ENCODE results near the gene C1orf232. TPM values are rescaled to one million over a fixed set of nuclear protein-coding genes. Genes with fewer than 3 reads are reported as not detected.

The C1orf232 gene
- polyA plus RNA-seq, 1 donor = not detected

DNA sequence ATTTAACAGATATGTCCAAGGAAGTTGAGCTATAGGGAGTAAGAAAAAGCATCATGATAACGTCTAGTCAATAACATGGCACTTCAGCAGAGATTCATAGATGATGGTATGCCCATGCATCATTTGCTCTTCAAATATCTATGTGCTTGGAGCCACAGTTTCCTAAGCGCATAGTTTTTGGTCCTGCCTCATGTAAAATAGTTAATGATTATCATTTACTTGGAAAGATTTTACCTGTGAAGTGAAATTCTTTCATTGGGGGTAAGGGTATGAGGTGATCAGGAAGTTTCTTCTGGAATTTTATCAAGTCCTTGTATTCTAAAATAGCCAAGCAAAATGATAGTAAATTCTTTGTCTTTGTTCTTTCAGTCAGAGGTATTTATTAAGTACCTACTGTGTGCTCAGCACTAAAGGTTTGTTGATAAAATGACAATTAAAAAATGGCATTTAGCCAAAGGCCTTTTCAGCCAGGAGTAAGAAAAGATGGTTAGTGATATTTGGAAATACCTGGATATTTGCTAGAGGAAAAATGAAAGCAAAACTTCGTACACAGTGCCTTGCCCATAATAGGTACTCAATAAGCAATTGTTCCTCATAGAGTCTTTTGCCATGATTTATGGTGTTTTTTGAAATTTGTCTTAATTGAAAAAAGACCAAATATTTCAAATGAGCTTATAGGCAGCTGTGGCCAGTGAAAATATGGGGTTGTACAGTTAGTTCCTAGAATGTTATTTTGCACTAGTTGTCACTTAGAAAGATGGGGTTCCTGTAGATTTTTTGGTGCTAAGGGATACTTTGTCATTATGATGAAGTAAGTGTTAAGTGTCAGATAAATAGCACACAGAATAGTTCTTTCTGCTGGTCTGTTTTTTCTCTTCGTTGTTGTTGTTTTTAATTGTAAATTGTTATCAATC is 44.1 kb downstream of the C1orf232 start:
- Histone ChIP-seq H3K36me3 (ENCODE audit: control insufficient read depth, insufficient read depth, low read length) (peaks cover 4% of the 10 kb centered on the region), H3K27me3 (ENCODE audit: control insufficient read depth, insufficient read depth, low read length) (no peaks in the 10 kb centered on the region), H3K4me3 (ENCODE audit: low read length) (no peak overlapping the region), H3K27ac (ENCODE audit: low read length) (no peak overlapping the region), H3K9me3 (ENCODE audit: control insufficient read depth, low read depth, low read length) (no peaks in the 10 kb centered on the region), H3K4me1 (ENCODE audit: control insufficient read depth, insufficient read depth, low read length) (peaks cover 15% of the 10 kb centered on the region)
- 67% methylated on average over 1 of the region's 4 CpGs for WGBS (ENCODE audit: insufficient coverage, low lambda C conversion rate)
- no peak for DNase-seq

DNA sequence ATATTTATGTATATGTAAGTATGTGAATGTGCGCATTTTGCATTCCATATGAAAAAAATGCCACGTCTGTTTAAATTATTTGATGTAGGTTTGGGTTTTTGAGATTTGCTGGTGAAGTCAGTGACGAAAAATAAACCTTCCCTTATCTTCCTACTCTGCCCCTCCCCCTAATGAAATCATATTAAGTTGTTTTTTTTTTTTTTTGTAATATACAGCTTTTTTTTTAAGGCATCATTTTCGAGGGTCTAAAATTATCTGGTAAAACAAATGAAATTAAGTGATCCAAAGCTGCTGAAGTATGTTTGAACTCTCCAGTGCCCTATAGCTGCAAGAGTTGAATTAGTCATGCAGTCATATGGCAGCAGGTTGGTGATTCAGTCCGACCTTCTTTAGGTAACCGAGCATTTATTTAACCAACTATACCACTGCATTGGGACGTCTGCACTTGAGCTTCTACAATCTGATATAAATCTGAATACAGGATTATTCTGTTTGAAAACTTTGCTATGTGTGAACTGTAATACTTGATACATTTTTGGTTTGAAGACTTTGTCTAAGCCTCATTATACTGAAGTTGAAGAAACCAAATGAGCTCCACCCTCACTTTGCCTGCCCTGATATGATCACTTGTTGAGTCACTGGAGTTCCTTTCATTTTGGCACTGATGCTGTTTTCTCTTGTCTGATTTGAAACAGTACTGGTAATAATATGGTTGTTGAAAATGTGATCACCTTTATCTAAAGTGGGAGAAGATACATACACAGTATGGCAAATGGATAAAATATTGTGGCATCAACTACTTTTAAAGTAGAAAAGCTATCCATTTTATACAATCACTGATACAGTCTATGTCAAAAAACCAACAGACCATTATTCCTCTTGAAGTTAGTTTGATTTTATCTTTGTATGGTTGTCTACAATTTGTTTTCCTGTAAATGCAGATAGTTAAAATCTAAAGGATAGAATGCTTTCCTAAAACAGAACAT is 45.5 kb downstream of the C1orf232 start:
- H3K4me1 ChIP-seq (ENCODE audit: control insufficient read depth, insufficient read depth, low read length) = peaks cover 15% of the 10 kb centered on the region
- WGBS (ENCODE audit: insufficient coverage, low lambda C conversion rate) = 100% methylated on average over 2 of the region's 7 CpGs
- H3K4me3 ChIP-seq (ENCODE audit: low read length) = no peak overlapping the region
- no peaks in the 10 kb centered on the region for H3K9me3 ChIP-seq (ENCODE audit: control insufficient read depth, low read depth, low read length)
- H3K27me3 ChIP-seq (ENCODE audit: control insufficient read depth, insufficient read depth, low read length) = no peaks in the 10 kb centered on the region
- no peak overlapping the region for H3K27ac ChIP-seq (ENCODE audit: low read length)
- peaks cover 8% of the 10 kb centered on the region for H3K36me3 ChIP-seq (ENCODE audit: control insufficient read depth, insufficient read depth, low read length)
- DNase-seq = no peak

DNA sequence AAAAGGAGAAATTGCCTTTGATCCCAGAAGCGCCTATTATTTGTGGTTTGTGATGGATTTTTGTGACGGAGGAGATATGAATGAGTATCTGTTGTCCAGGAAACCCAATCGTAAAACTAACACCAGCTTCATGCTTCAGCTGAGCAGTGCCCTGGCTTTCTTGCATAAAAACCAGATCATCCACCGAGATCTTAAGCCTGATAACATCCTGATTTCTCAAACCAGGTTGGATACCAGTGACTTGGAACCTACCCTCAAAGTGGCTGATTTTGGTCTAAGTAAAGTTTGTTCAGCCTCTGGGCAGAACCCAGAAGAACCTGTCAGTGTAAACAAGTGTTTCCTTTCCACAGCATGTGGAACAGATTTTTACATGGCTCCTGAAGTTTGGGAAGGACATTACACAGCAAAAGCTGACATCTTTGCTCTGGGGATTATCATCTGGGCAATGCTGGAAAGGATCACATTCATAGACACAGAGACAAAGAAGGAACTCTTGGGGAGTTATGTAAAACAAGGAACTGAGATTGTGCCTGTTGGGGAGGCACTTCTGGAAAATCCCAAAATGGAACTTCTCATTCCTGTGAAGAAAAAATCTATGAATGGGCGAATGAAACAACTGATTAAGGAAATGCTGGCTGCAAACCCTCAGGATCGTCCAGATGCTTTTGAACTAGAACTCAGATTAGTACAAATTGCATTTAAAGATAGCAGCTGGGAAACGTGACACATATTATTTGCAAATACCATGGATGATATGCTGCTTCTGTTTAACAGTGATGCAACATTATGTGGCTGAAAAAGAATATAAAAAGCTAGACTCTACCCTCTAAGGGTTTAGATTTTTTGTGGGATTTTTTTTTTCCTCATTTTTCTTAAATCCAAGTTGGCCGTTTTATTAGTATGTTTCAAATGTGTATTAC is 46.6 kb downstream of the C1orf232 start:
- no peak for DNase-seq
- Histone ChIP-seq H3K4me3 (ENCODE audit: low read length) (no peak overlapping the region), H3K4me1 (ENCODE audit: control insufficient read depth, insufficient read depth, low read length) (peaks cover 5% of the 10 kb centered on the region), H3K27me3 (ENCODE audit: control insufficient read depth, insufficient read depth, low read length) (no peaks in the 10 kb centered on the region), H3K27ac (ENCODE audit: low read length) (no peak overlapping the region), H3K9me3 (ENCODE audit: control insufficient read depth, low read depth, low read length) (no peaks in the 10 kb centered on the region), H3K36me3 (ENCODE audit: control insufficient read depth, insufficient read depth, low read length) (peaks cover 19% of the 10 kb centered on the region)
- WGBS (ENCODE audit: insufficient coverage, low lambda C conversion rate) = no CpG with 5 or more reads among the region's 8 CpGs

DNA sequence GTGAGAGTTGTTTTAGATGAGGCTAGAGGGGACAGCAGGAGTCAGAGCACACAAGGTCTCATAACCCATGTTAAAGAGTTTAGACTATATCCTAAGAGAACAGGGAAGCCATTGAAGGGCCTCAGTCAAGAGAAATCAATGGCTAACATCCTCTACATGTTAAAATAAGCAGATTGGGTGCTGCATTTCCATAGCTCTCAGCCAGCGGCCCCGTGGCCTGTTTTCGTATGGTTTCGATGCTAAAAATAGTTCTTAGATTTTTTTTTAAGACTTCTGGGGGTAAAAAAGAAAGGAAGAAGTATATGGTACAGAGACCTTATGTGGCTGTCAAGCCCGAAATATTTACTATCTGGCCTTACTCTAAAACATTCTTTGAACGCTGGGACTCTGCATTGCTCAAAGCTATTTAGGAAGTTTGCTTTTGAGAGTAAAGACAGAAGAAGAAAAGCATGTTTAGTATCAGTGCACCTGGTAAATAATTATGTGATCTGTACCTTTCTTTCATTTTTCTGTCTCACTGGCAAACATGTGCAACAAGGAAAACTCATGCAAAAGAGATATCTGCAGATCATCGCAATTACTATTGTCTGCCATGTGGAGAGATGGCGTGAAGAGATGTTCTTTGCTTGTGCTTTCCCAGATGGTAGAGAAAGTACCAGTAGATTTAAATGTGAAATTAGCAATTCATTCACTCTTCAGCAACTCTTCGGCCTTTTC is 48.7 kb downstream of the C1orf232 start:
- Histone ChIP-seq H3K27me3 (ENCODE audit: control insufficient read depth, insufficient read depth, low read length) (no peaks in the 10 kb centered on the region), H3K4me1 (ENCODE audit: control insufficient read depth, insufficient read depth, low read length) (no peaks in the 10 kb centered on the region), H3K36me3 (ENCODE audit: control insufficient read depth, insufficient read depth, low read length) (peaks cover 32% of the 10 kb centered on the region), H3K27ac (ENCODE audit: low read length) (no peak overlapping the region), H3K9me3 (ENCODE audit: control insufficient read depth, low read depth, low read length) (no peaks in the 10 kb centered on the region), H3K4me3 (ENCODE audit: low read length) (no peak overlapping the region)
- DNase-seq = no peak
- 92% methylated on average over 2 of the region's 9 CpGs for WGBS (ENCODE audit: insufficient coverage, low lambda C conversion rate)

DNA sequence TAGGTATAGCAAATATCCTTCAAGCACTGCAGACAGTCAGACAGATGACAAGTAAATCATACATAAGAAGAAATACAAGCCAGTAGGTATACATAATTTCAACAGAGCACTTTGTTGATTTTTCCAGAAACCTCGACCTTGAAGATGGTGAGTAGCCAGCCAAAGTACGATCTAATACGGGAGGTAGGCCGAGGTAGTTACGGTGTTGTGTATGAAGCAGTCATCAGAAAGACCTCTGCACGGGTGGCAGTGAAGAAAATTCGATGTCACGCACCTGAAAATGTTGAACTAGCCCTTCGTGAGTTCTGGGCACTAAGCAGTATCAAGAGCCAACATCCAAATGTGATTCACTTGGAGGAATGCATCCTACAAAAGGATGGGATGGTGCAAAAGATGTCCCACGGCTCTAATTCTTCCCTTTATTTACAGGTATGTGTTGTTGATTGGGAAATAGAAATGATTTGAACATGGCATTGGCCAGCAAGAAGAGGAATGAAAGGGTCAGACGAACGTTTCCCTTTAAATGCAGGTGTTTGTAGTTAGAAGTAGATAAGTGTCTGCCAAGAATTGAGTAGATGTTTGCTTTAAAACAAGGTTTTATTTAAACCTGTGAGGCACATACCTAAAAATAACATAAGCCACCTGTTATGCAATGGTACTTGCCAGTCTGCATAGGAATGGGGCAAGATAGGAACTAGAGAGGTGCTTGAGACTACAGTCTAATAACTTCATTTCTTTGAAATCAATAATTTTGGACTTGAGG is 54.4 kb downstream of the C1orf232 start:
- no peaks in the 10 kb centered on the region for H3K27me3 ChIP-seq (ENCODE audit: control insufficient read depth, insufficient read depth, low read length)
- no peak overlapping the region for H3K27ac ChIP-seq (ENCODE audit: low read length)
- H3K4me3 ChIP-seq (ENCODE audit: low read length) = no peak overlapping the region
- peaks cover 18% of the 10 kb centered on the region for H3K4me1 ChIP-seq (ENCODE audit: control insufficient read depth, insufficient read depth, low read length)
- no peaks in the 10 kb centered on the region for H3K9me3 ChIP-seq (ENCODE audit: control insufficient read depth, low read depth, low read length)
- H3K36me3 ChIP-seq (ENCODE audit: control insufficient read depth, insufficient read depth, low read length) = peaks cover 38% of the 10 kb centered on the region
- 55% methylated on average over 4 of the region's 12 CpGs for WGBS (ENCODE audit: insufficient coverage, low lambda C conversion rate)
- DNase-seq = no peak

Other genes with a start within 250 kb of the C1orf232 start
- 20.7 TPM for gene PAFAH2, start 170.9 kb downstream of the C1orf232 start, polyA plus RNA-seq
- gene EXTL1, start 147.2 kb downstream of the C1orf232 start, polyA plus RNA-seq = 0.82 TPM
- gene SLC30A2, start 122.8 kb downstream of the C1orf232 start, polyA plus RNA-seq = 24.9 TPM
- 6.4 TPM for gene TRIM63, start 101.3 kb downstream of the C1orf232 start, polyA plus RNA-seq
- 12.7 TPM for gene PDIK1L, start 57.1 kb downstream of the C1orf232 start, polyA plus RNA-seq
- 0.51 TPM for gene FAM110D, start 9.9 kb downstream of the C1orf232 start, polyA plus RNA-seq
- gene ZNF593, start 945 bp upstream of the C1orf232 start, polyA plus RNA-seq = 30.4 TPM
- 1.2 TPM for gene ZNF593OS, start 2.9 kb upstream of the C1orf232 start, polyA plus RNA-seq
- gene CNKSR1, start 8.5 kb upstream of the C1orf232 start, polyA plus RNA-seq = 109 TPM
- gene CATSPER4, start 21.6 kb upstream of the C1orf232 start, polyA plus RNA-seq = 0.12 TPM
- gene CEP85, start 65.2 kb upstream of the C1orf232 start, polyA plus RNA-seq = 11.7 TPM
- gene SH3BGRL3, start 111.1 kb upstream of the C1orf232 start, polyA plus RNA-seq = 87.3 TPM
- 40.1 TPM for gene UBXN11, start 137.7 kb upstream of the C1orf232 start, polyA plus RNA-seq
- 25.3 TPM for gene CD52, start 149.0 kb upstream of the C1orf232 start, polyA plus RNA-seq
- gene CRYBG2, start 185.2 kb upstream of the C1orf232 start, polyA plus RNA-seq = 3.9 TPM
- 0.27 TPM for gene ZNF683, start 203.8 kb upstream of the C1orf232 start, polyA plus RNA-seq
- gene LIN28A, start 241.9 kb upstream of the C1orf232 start, polyA plus RNA-seq = 0.03 TPM

All from large intestine (tissue), 3 donors.